GM19372 (cell line): Measurements from ENCODE around the gene GBA3.

Experiments
- ATAC-seq: cut with Tn5 transposase; IDR thresholded peaks from one replicate; pipeline ENCODE4 v1.9.1; 2021; ENCODE audit warnings: mild to moderate bottlenecking, low read depth, moderate library complexity; ENCODE audit not compliant: unreplicated experiment

Gene GBA3

GRCh38 chr4:22689428-22689827 lies 3.3 kb upstream of the GBA3 start:
- ATAC-seq, result no peak

GRCh38 chr4:22695029-22695428 lies 2.3 kb downstream of the GBA3 start:
- no peak for ATAC-seq

DNA sequence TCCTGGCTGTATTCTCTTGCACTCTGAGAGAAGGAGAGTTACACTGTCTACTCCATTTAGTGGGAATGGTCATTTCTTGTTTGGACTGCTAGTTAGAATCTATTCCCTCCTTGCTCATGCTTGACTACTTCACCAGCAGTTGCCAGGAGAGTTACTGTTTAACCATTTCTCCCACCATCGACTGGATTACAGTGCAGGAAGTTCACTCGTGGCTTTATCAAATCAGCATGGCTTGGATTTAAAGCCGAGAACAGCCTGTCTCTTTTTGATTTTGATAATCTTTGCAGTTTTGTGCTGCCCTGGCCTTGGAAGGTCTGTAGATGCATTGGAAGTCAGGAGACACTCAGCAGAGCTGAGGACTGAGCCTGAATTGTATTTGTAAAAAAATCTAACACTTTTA lies 3.2 kb downstream of the GBA3 start:
- no peak for ATAC-seq

DNA sequence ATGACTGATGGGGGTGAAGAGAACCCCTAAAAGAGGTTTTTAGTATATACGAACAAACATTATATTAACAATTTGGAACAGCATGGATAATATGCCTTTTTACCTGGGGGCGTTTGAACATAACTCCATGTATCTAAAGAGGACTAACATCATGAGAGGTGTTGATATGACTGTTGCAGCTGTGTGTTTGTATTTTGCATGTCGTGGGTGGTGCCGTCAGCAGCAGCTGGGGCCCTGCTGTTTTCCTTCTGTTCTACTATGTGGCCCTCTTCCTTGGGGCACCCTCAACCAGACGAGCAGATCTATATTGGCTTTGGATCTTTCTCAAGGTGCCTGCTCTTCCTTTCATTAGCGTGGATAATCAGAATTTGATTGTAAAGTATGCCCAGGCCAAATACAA lies 11.2 kb downstream of the GBA3 start:
- ATAC-seq, result no peak

DNA sequence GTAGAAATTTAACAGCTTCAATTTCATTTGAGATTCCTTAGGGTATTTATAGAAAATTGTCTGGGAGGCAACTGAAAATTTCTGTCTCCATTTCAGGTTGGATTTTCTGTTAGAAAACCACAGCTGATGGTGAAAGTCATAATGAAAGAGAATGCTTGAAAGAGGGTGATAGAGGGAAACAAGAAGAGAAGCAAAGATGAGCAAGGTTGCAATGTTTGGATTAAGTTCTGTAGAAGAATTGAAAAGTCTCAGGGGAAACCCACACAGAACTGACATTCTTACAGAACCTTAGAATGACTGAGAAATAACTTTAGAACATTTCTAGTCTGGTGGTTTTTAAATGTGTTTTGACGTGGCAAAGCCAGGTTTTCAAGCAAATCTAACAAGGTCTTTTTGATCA lies 14.7 kb downstream of the GBA3 start:
- ATAC-seq, result no peak

DNA sequence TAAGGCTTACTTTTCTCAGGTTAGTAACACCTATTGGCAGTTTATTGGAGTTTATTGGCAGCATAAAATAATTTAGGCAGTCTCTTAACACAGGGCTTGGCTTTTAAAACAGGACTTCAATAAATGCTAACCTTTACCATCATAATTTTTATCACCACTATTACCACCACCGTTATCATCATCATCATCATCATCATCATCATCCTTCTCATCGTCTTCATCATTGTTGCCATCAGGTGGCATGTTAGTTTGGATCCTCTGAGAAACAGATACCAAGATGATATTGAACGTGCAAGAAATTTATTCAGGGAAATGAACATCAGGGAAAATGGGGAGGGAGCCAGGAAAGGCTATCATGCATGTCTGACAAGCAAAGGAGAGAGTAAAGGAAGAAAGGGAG lies 16.2 kb downstream of the GBA3 start:
- no peak for ATAC-seq

- no peak for ATAC-seq
Measured at GRCh38 chr4:22712105-22712504, 19.4 kb downstream of the GBA3 start.

GRCh38 chr4:22712529-22712928 lies 19.8 kb downstream of the GBA3 start:
- no peak for ATAC-seq

DNA sequence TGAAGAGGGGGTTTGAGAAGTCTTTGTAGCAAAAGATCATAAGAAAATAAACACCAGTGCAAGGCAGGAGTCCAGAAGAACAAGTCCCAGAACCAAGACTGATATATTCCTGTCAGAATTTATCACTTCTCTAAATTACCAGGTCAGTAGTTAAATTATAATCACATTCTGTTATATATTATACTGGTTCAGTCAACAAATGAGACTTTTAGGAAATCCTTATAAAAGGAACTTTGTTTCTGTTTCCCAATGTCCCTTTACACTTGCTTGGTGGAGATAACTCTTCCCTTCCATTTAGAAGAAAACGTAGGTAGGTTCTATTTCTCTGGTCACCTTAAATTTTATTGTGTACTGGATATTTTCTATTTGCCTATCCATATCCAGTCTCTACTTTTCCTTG lies 21.1 kb downstream of the GBA3 start:
- ATAC-seq, result no peak

DNA sequence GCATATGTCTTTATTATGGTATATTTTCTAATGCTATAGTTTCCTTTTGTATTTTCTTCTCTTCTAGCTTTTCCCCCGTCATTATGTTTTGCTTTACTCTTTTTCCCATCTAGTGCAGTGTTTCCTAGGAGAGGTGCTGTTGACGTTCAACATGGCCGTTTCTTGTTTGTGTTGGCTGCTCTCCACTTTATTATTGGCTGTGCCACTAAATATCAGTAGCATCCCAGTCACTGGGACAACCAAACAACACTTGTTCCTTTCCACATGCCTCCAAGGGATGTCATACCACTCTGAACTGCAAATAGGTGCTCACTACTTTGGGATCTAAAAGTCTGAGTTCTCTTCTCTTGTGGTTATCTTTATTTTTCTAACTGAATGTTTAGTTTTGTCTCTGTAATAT lies 26.5 kb downstream of the GBA3 start:
- ATAC-seq, result no peak

DNA sequence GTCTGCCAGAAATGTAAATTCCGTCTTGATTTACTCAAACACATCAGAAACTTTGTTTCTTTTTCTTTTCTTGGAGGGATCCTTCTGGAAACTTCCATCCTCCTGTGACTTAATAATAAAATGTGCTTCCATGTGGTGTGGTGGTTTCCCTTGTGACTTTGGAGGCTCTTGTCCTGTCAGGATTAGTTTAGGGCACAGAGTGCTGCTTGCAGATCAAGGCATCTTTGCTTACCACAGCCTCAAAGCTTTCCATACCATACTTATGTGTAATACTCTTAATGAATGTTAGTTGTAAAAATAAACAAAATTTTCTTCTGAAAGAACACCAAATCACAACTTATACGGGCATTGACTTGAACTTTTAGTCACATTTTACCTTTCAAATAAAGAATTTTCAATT lies 27.4 kb downstream of the GBA3 start:
- no peak for ATAC-seq

DNA sequence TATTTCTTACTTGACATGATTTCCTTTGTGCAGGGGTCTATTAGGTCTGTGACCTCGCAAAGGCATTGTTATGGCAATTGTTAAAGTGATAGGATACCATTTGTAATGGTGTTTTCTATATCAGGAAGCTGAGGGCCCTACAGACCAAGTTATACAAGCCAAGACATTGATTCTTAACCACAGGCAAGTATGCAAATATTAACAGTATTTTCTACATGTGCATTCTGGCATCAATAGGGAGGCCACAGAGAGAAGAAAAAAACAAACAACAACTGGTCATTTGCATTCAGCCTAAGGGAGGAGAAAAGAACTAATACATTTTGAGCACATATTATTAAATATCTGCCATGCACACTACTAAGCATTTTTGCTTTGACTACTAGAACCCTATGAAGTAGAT lies 28.5 kb downstream of the GBA3 start:
- no peak for ATAC-seq

DNA sequence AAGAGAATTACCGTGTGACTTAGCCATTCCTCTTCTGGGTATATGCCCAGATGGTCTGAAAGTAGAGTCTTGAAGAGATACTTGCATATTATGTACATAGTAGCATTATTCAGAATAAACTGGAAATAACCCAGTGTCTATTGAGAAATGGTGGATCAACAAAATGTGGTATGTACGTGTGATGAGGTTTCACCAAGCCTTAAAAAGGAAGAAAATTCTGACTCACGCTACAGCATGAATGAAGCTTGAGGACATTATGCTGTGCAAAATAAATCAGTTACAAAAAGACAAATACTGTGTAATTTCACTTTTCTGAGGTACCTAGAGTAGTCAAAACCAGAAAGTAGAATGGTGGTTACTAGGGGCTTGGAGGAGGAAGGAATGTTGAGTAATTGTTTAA lies 37.3 kb downstream of the GBA3 start:
- ATAC-seq, result no peak

GRCh38 chr4:22733816-22734215 lies 41.1 kb downstream of the GBA3 start:
- ATAC-seq, result no peak

- ATAC-seq, result no peak
Measured at GRCh38 chr4:22736912-22737311, 44.2 kb downstream of the GBA3 start.

DNA sequence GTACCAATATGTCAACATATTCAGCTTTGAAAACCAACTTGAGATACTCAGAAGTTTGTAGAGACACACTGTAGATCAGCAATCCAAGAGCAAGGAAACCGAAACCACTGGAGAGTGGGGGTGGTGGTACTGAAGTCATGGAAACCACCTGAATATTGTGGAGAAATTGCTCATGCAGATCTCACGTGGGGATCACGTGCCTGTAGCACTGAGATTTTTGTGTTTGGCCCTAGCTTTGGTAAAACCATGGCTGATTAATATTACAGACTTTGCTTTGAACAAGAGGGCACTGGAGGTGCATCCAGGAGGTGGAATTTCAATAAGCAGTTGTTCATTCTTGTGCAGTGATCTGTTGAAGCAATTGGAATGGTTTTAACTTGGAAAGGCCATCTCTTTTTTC lies 47.2 kb downstream of the GBA3 start:
- ATAC-seq, result no peak

DNA sequence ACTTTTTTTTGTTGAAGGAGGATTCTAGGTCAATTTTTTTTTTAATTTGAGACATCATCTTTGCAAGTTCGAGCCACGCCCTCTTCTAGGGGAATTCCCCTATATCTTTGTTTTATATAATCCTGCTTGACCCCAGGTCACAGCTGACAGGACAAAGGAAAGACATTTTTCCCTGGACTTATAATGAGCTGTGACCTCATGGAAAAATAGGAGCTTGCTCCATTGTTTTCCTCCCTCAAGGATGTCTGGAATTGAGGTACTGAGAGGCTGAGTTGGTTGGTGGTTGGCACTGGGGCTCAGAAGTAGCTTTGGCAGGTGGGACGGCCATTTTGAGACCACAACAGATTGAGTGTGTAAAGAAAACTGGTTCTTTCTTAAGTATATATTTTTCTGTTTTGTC lies 49.0 kb downstream of the GBA3 start:
- no peak for ATAC-seq

DNA sequence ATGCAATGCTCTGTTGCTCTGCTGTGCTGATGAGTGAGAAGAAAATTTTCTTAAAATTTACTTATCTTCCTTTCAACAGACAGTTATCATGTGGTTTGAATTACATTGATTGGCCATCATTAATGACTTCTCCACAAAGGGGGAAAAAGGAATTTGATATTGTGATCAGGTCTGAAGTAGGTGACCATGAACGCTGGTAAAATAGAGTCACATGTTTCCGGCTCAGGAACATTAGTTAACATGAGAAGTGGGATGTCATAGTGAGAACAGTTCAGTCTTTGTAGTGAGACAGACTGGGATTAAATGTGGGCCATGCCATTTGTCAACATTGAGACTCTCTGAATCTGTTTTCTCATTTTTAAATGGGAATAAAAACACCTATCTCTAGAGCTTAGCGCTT lies 50.6 kb downstream of the GBA3 start:
- ATAC-seq, result no peak

DNA sequence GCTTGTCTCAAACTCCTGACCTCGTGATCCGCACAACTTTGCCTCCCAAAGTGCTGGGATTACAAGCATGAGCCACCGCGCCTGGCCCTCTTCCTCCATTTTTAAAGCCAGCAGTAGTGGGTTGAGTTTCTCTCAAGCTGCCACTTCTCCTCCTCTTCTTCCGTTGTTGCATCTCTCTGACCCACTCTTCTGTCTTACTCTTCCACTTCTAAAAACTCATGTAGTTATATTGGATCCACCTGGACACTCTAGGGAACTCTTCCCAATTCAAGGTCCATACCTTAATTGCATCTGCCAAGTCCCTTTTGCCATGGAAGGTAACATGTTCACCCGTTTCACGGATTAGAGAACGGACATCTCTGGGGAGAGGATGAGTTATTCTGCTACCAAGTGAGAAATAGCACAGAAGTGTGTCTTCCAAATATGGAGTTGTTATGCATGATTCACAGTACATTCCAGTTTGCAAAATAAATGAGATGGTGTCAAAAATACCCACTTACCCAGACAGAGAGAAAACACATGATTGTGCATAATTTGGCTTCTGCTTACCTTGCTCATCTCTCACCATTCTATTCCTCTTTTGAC lies 51.8 kb downstream of the GBA3 start:
- ATAC-seq, result no peak

DNA sequence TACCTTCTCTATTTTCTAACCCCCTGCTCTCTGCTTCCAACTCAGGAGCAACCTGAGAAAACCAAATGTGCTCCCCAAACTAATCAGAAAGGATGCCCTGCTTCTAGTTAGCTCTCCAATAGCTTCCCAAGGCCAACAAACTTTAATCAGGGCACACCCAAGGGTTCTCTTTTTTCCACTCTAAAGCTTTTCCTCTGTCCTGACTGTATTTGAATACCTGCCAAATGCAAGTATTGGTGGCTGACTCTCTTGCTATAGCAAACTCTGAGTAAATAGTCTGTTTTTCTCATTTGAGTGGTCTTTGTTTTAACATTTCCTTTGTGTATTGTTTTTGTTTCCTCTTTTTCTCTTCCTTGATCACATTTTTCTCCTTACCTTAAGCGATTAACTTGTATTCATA lies 52.5 kb downstream of the GBA3 start:
- no peak for ATAC-seq

DNA sequence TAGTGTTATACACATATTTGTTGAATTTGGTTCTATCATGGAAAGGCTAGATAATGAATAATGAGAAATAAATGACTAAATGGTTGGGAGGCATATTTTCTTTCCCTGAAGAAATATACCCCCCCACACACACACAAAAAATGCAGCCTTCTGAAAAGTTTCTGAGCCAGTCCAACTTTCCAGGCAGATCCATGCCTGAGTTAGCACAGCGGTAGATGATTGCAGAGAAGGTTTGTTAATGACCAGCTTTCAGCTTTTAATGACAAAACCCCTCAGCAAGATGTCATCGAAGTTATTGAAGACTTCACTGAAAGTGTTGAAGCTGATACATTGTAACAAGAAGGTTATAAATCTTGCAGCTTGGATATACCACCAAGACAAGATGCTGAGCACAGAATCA lies 61.4 kb downstream of the GBA3 start:
- no peak for ATAC-seq

DNA sequence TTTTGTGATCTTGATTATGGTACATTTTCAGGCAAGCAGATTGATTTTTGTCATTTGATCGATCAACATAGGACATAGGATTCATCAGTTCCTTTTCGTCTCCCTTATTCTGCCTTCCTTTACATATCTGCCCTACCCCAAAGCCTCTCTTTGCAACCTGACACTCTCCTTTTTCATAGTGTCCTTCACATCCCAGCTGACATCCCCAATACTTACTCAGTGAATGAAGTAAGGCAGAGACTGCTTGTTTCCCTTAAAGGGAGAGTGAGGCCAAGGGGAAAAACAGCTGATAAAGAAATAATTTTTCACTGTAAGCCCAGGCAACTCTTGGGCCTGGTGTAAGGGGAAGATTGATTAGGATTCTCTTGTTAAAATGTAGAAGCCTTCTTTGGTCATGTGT lies 69.8 kb downstream of the GBA3 start:
- ATAC-seq, result no peak

- ATAC-seq, result no peak
Measured at GRCh38 chr4:22764183-22764582, 71.4 kb downstream of the GBA3 start.
